ENCODE results near the gene RASL10A.
"Not testable (repeated sequence)": the region's sequence is repeated elsewhere in the genome, so short reads cannot be mapped to it uniquely, and the experiment has no call there.

RASL10A gene, protein sequence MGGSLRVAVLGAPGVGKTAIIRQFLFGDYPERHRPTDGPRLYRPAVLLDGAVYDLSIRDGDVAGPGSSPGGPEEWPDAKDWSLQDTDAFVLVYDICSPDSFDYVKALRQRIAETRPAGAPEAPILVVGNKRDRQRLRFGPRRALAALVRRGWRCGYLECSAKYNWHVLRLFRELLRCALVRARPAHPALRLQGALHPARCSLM

GRCh38 chr22:29315286-29316140 is at the start of gene RASL10A:
Gene RASL10A (minus strand): TSS chr22:29315697. CDS start chr22:29315246, 451 bp downstream.
- no peak for DNase-seq (ENCODE audit: low read depth)

GRCh38 chr22:29359469-29359868 is 44.0 kb upstream of the RASL10A start:
- DNase-seq (ENCODE audit: low read depth), result no peak

DNA sequence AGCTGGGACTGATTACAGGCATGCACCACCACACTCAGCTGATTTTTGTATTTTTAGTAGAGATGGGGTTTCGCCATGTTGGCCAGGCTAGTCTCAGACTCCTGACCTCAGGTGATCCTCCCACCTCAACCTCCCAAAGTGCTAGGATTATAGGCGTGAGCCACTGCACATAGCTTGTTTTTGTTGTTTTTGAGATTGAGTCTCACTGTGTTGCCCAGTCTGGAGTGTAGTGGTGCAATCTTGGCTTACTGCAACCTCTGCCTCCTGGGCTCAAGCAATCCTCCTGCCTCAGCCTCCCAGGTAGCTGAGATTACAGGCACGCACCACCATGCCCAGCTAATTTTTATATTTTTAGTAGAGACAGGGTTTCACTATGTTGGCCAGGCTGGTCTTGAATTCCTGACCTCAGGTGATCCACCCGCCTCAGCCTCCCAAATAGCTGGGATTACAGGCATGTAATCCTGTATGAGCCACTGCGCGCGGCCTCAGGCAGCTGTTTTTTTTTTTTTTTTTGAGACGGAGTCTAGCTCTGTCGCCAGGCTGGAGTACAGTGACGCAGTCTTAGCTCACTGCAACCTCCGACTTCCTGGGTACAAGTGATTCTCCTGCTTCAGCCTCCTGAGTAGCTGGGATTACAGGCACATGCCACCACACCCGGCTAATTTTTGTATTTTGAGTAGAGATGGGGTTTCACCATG is 41.8 kb upstream of the RASL10A start:
- not testable (repeated sequence) for DNase-seq (ENCODE audit: low read depth)

- DNase-seq (ENCODE audit: low read depth), result no peak
Observed at GRCh38 chr22:29353860-29354259, 38.4 kb upstream of the RASL10A start.

GRCh38 chr22:29353286-29353685 is 37.8 kb upstream of the RASL10A start:
- no peak for DNase-seq (ENCODE audit: low read depth)

GRCh38 chr22:29352778-29353177 is 37.3 kb upstream of the RASL10A start:
- no peak for DNase-seq (ENCODE audit: low read depth)

DNA sequence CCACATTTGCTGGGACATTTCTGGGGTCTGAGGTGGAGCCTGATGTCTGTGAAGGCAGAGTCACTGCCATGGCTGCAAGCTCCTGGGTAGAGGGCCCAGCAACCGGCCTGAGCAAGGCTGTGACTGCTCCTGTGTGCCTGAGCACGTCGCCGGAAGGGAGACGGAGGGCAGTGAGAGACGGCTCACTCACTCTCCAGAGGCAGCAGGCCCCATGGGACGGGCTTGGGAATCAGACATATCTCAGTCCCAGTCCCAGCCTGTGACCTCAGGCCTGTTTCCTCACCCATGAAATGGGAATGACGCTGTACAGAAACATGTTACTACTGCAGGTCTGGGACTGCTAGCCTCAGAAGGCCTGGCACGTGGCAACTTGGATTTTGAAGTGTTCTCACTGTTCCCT is 36.4 kb upstream of the RASL10A start:
- no peak for DNase-seq (ENCODE audit: low read depth)

DNA sequence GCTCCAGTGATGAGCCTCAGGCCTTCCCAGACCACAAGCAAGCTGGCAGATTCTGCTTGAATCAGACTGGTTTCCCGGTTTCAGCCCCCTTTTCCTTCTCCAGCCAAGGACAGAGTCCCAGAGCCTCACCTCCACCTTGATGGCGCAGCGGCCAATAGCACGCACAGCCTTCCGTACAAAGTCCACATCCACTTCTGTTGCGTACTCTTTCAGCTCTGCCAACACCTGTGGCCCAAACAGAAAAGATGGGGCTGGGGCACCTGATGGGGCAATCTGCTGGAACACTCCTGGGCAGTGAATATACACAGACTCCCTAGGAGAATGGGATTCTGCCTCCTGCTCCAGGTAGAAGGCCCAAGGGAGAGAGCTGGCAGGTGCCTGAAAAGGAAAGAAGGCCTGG is 35.5 kb upstream of the RASL10A start:
- no peak for DNase-seq (ENCODE audit: low read depth)

DNA sequence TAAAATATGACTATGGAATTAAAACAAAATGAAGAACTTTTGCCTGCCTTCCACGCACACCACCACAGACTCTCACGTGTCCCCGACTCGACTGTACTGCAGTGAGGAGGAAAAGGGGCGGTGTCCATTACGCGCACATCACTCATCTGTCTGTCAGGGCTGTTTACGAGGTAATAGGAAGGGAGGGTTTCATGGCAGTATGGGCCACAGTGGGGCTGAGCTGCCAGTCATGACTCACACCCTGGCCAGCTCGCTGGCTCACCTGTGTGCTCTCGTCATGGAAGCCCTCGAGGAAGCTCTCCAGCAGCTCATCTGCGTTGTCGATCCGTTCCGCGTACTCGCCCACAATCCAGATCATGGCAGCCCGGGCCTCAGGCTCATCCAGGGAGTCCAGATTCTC is 33.5 kb upstream of the RASL10A start:
- no peak for DNase-seq (ENCODE audit: low read depth)

DNA sequence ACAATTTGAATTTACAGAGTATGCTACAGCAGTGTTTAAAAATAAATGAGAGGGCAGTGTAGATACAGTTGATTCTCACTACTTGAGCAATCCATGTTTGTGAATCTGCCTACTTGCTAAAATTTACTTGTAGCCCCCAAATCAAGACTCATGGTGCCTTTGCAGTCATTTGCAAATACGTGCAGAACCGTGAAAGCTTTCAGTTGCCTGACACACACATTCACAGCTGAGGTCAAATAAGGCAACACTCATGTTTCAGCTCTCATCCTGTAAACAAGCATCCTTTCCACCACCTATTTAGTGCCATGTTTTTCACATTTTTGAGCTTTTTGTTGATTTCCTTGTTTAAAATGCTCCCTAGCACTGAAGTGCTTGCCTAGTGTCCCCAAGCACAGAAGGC is 32.5 kb upstream of the RASL10A start:
- no peak for DNase-seq (ENCODE audit: low read depth)

DNA sequence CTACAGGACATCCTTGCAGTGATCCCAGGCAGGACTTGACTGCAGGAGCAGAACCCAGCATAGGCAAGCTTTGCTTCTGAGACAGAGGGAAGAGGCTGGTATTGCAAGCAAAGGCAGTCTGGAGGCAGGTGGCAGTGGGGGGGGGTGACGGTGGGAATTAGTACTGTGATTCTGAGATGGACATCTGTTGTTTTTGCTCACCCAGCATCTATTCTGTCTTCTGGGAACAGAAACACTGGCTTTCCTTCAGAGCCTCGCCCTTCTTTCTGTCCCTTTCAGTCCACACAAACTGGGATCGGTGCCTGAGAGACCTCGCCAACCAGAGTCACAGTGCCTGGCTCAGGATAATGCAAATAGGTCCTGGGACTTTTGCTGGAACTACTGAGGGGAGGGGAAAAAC is 31.2 kb upstream of the RASL10A start:
- no peak for DNase-seq (ENCODE audit: low read depth)

DNA sequence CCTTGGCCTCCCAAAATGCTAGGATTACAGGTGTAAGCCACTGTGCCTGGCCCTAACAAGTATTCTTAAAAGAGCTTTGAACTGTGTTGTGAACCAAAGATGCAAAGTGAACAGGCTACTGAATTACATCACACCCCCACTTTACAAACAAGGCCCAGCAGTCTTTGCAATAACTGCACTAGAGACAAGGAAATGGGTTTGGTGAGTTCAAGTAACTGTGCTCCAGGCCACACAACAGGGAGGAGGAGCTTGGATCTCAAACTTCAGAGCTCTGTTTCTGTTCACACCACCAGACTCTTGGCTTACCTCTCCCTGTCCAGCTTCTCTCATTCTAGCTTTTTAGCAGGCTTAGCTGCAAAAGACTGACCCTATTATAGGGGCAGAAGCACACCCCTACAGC is 30.4 kb upstream of the RASL10A start:
- DNase-seq (ENCODE audit: low read depth), result no peak

DNA sequence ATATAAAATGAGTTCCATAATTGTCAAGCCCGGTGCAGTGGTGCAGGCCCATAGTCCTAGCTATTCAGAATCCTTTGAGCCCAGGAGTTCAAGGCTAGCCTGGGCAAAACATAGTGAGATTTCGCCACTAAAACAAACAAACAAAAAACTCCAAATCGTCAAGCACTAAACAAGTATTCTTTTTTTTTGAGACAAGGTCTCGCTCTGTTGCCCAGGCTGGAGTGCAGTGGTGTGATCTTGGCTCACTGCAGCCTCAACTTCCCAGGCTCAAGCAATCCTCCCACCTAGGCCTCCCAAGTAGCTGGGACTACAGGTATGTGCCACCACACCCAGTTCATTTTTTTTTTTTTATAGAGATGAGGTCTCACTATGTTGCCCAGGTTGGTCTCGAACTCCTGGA is 29.4 kb upstream of the RASL10A start:
- DNase-seq (ENCODE audit: low read depth), result not testable (repeated sequence)

DNA sequence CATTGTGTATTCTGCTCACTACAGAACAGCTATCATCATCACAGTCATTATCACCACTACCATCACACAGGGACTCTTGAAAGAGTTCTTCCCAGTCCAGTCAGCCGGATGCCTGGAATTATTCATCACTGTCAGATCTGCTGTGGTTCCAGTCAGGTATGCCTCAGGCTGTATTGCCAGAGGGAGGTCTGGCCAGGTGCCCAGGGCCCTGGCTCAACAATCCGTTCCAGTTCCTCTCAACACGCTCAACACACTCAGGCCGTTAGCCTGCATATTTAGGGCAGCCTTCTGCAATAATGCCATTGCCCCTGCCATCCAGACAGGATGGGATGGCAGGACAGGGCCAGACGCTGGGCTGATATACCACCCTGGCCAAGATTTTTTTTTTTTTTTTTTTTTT is 28.6 kb upstream of the RASL10A start:
- DNase-seq (ENCODE audit: low read depth), result no peak

DNA sequence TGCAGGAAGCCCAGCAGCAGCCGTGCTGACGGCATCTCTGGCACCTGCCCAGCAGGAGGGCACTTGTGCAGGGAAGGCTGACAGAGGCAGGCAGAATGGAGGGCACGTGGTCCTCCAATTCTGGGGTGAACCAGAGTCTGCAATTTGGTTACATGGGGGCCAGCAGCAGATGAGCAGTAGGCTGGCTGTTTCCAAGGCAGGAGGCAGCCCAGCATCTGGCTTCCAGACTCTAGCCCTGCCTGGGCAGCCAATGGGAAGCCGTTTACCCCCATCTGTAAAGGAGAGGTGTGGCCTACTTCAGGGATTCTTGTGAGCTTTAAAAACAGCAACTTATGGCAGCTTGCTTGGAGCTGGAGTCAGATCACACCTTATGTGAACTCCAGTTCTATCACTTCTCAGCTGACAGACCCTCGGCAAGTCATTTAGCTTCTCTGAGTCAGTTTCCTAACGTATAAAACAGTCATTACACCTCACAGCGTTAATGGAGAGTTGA is 27.9 kb upstream of the RASL10A start:
- no peak for DNase-seq (ENCODE audit: low read depth)

DNA sequence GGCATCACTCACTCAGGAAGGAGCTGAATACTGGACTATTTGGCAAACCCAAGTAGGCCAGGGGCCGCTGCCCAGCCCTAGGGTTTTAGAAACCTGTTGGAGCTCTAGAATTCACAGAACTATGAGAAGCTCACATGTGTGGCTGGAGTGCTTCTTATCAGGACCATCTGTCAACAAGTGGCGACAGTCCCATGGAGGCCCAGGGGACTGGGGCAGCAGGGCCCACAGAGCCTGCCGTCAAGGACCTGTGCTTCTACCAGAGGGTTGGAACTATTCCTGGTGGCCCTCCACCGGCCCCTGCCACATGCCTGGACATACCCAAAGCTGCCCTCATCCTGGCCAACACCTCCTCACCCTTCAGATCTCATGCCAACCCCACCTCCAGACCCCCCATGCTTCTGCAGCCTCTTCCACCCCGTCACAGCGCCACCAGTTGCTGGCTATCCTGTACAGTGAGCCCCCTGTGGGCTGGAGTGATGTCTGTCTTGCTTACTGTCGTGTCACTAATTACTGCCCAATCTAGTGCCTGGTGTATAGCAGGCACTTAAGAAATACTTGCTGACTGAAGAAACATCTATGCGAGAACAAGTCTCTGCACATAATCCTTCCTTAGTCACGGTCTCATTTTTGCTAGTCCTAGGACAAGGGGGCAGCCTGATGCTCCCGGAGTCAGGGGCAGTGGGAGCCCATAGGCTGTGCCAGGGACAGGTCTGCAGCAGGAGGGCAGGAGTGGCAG is 27.2 kb upstream of the RASL10A start:
- no peak for DNase-seq (ENCODE audit: low read depth)

GRCh38 chr22:29342177-29342576 is 26.7 kb upstream of the RASL10A start:
- no peak for DNase-seq (ENCODE audit: low read depth)

DNA sequence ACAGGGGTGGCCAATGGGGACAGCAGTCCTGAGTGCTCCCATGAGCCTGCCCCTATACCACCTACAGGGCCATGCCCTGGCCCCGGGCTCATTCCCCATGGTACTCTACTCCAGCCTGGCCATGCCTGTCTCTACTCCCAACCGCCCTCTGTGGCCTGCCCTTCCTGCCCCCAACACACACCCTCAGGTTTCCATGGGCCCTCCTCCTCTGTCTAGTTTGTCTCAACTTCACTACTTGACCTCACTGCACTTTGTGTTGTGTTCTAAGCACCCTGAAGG is 26.3 kb upstream of the RASL10A start:
- no peak for DNase-seq (ENCODE audit: low read depth)

GRCh38 chr22:29341056-29341848 is 25.8 kb upstream of the RASL10A start:
- DNase-seq (ENCODE audit: low read depth), result no peak

- no peak for DNase-seq (ENCODE audit: low read depth)
Observed at GRCh38 chr22:29340566-29340965, 25.1 kb upstream of the RASL10A start.

GRCh38 chr22:29339381-29340235 is 24.1 kb upstream of the RASL10A start:
- DNase-seq (ENCODE audit: low read depth), result no peak

Measured in stimulated activated CD8-positive, alpha-beta memory T cell treated with anti-CD3 and anti-CD28 coated beads, Interleukin-7, amount 100 ng/mL, for 24 hours (primary cell).